ENCODE measurements around the gene PDE9A. TPM values are rescaled to one million over a fixed set of nuclear protein-coding genes. Genes with fewer than 3 reads are reported as not detected.

PDE9A gene
- total and polyA plus RNA-seq, 2 experiments from 2014 or later, result 26.5 to 31.1 TPM

GRCh38 chr21:42777064-42777756, 123.8 kb downstream of the PDE9A start (continued):
- TF ChIP-seq ETS1 (IDR thresholded peaks at IDR 0.05), result no peak
- TF ChIP-seq CTCF (conservative IDR thresholded peaks at IDR 0.05; ENCODE audit: low read depth in 2 of 2), result no peak

- Histone ChIP-seq H3K27ac (ENCODE audit: low read depth) (no peak overlapping the region), H3K4me3 (no peak overlapping the region), H3K79me2 (replicated peaks; ENCODE audit: insufficient read depth) (no peaks in the 10 kb centered on the region), H3K4me2 (no peak overlapping the region), H3K4me1 (ENCODE audit: insufficient read depth) (peaks cover 27% of the 10 kb centered on the region), H3K9me2 (ENCODE audit: insufficient read depth) (no peaks in the 10 kb centered on the region), H3K36me3 (ENCODE audit: insufficient read depth) (no peaks in the 10 kb centered on the region), H3F3A (replicated peaks; ENCODE audit: low read depth) (peaks cover 18% of the 10 kb centered on the region; the same call in 1 of the 2 replicates), H3K27me3 (ENCODE audit: insufficient read depth) (peaks cover 24% of the 10 kb centered on the region), H2AFZ (no peak overlapping the region), H4K20me1 (replicated peaks; ENCODE audit: insufficient read depth) (no peaks in the 10 kb centered on the region)
- ATAC-seq (no peak), DNase-seq (ENCODE audit: low spot score) (no peak)
- Mint-ChIP-seq H3K36me3 (ENCODE audit: low read depth) (peaks cover 22% of the 10 kb centered on the region), H3K9me3 (no peaks in the 10 kb centered on the region), H3K27ac (no peak overlapping the region), H3K4me3 (no peak overlapping the region), H3K27me3 (ENCODE audit: insufficient read depth, low read depth, poor library complexity) (peaks cover 37% of the 10 kb centered on the region), H3K4me1 (peaks cover 42% of the 10 kb centered on the region)
- TF ChIP-seq EZH2phosphoT487 (IDR thresholded peaks at IDR 0.05; ENCODE audit: unreplicated experiment), result no peak
- no peak for TF ChIP-seq STAT1 (IDR thresholded peaks at IDR 0.05; ENCODE audit: unreplicated experiment)
- no peak for TF ChIP-seq CREB1 (CRISPR knock-in tag; IDR thresholded peaks at IDR 0.05; ENCODE audit: low read depth)
- TF ChIP-seq ZNF331 (CRISPR knock-in tag; IDR thresholded peaks at IDR 0.05; ENCODE audit: low read depth), result no peak
- TF ChIP-seq ZNF114 (CRISPR knock-in tag; IDR thresholded peaks at IDR 0.05), result no peak
- TF ChIP-seq REST (IDR thresholded peaks at IDR 0.05; ENCODE audit: unreplicated experiment), result no peak
- no peak for TF ChIP-seq EZH2 (IDR thresholded peaks at IDR 0.05; ENCODE audit: low read depth, unreplicated experiment)
- no peak for TF ChIP-seq POLR2AphosphoS5 (IDR thresholded peaks at IDR 0.05; ENCODE audit: low read depth)
- no peak for TF ChIP-seq ETS1 (IDR thresholded peaks at IDR 0.05)
- TF ChIP-seq NANOG (IDR thresholded peaks at IDR 0.05; ENCODE audit: borderline replicate concordance), result no peak
- no peak for TF ChIP-seq CTCF (conservative IDR thresholded peaks at IDR 0.05; ENCODE audit: low read depth in 2 of 2)
Observed at GRCh38 chr21:42777757-42778344, 124.4 kb downstream of the PDE9A start.
